HG03575 (cell line): Measurements from ENCODE around the gene HES2.
"Not testable (repeated sequence)": the region's sequence is repeated elsewhere in the genome, so short reads cannot be mapped to it uniquely, and the experiment has no call there.

ENCODE experiments used
- ATAC-seq: cut with Tn5 transposase; IDR thresholded peaks from one replicate; pipeline ENCODE4 v1.9.1; 2021; ENCODE audit not compliant: unreplicated experiment, insufficient number of reproducible peaks, low FRiP score; ENCODE audit errors: extremely low read depth

Gene HES2

DNA sequence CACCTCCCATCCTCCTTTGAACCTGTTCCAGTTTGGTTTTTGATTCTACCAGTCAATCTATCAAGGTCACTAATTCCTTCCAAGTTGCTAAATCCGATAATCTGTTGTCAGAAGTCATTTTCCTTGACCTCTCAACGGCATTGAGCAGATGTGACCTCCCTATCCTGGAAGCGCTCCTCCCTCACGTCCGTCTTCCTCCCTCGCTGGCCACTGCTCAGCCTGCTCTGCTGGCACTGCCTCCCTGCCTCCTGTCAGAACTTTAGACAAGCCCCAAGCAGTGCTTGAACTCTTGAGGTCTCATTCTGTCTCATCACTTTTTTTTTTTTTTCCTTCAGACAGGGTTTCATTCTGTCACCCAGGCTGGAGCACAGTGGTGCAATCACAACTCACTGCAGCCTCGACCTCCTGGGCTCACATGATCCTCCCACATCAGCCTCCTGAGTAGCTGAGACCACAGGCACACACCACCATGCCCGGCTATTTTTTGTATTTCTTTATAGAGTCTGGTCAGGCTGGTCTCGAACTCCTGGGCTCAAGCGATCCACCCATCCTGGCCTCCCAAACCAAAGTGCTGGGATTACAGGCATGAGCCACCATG, 21.8 kb downstream of the HES2 start:
- ATAC-seq: no peak

- no peak for ATAC-seq
Observed at GRCh38 chr1:6396998-6397397, 22.7 kb downstream of the HES2 start.

DNA sequence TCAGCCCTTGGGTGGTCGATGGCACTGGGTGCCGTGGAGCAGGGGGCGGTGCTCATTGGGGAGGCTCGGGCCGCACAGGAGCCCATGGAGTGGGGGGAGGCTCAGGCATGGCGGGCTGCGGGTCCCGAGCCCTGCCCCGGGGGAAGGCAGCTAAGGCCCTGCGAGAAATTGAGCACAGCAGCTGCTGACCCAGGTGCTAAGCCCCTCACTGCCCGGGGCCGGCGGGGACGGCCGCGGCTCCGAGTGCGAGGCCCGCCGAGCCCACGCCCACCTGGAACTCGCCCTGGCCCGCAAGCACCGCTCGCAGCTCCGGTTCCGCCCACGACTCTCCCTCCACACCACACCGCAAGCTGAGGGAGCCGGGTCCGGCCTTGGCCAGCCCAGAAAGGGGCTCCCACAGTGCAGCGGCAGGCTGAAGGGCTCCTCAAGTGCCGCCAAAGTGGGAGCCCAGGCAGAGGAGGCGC, 23.9 kb downstream of the HES2 start:
- not testable (repeated sequence) for ATAC-seq

GRCh38 chr1:6395130-6395529, 24.6 kb downstream of the HES2 start:
- not testable (repeated sequence) for ATAC-seq

DNA sequence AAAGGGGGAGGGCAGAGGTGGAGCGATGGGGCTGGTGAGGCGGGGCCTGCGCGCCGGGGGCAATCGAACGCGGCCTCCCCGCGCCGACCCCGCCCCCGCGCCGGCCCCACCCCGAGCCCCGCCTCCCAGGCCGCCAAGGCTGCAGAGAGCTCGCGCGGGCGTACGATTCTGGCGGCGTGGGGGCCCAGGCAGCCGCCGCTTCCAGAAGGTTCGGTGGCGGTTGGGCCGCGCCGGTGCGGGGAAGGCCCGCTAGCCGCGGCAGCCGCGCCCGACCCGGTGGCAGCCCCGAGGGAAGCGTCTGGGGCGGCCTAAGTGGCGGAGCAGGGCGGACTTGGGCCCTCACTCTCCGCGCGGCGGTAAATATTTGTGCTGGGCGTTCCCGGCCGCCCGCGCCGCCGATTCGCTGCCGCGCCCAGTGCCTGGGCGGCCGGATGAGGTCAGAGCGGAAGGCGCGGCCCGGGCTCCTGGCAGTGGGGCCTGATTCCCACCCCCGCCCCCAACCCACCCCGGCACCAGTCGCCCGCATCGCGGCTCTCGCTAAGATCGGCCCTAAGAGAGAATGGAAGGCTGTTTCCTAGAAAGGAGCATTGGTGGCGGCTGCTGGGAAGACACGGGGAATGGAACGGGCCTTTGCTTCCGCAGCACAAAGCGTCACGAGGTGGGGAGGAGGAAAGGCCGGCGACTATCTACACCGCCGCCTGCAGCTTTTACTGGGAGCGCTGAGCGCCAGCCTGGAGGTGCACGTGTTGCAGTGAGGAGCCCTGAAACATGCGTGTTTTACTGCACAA, 26.1 kb downstream of the HES2 start, which contains the start of gene ACOT7:
TSS of gene ACOT7 (minus strand) at position 368 of the 788 bp plus-strand sequence. CDS start 368 bp downstream, outside the sequence.
- ATAC-seq: no peak

- ATAC-seq: no peak
Observed at GRCh38 chr1:6392809-6393399, 26.8 kb downstream of the HES2 start.

DNA sequence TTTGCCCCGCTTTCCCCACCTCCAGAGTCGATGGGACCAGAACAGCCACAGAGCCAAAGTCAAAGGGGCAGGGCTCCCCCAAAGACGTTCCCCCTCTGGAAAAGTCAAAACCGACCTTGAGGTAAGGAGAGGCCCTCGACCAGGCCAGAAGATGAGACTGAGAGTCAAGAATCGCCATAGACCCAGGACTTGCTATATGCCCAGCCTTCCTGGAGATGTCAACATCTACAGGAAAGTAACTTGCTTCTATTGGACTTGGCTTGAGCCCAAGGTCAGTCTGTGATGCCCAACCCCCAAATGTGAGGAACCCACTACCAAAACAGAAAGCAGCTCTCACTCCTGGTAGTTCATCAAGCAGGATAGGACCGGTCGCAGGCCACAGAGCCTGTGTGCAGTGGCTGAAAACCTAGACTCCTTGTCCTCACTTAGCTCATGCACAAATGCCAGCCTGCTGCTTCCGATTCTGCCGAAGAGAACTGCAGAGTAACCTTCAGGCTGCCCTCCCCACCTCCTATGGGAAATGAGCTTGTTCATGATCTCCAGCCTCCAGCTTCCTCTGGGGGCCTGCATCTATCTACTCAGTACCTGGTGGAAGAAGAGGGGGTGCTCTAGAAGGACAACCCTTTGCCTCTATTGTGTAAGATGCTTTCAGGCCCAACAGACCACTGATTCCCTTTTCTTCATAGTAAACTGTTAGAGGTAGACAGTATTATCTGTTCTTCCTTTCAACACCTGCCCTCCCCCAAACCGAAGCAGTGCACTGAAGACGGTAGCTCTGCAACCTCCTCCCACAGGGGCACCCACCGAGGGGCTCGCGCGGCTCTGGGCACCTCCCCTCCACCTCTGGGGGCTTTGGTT, 27.5 kb downstream of the HES2 start:
- ATAC-seq: no peak

DNA sequence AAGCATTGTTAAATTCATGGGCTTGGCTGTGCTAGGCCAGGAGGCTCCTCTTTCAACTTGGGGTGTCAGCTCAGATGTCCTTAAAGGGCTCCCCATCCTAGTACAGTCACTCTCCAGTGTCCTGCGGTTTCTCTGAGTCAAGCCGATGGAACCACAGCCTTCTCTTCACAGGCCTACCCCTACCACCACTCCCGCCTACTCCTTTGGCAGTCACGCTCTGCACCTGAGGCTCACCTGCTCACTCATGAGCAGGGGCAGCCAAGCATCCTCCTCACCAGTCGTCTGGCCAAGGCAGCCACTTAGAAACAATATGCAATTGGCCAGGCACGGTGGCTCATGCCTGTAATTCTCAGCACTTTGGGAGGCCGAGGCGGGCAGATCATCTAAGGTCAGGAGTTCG, 29.7 kb downstream of the HES2 start:
- no peak for ATAC-seq

- no peak for ATAC-seq
Observed at GRCh38 chr1:6386371-6386949, 33.3 kb downstream of the HES2 start.

GRCh38 chr1:6385488-6386191, 34.1 kb downstream of the HES2 start:
- no peak for ATAC-seq

- no peak for ATAC-seq
Observed at GRCh38 chr1:6384962-6385361, 34.8 kb downstream of the HES2 start.

GRCh38 chr1:6384135-6384534, 35.6 kb downstream of the HES2 start:
- ATAC-seq: no peak

DNA sequence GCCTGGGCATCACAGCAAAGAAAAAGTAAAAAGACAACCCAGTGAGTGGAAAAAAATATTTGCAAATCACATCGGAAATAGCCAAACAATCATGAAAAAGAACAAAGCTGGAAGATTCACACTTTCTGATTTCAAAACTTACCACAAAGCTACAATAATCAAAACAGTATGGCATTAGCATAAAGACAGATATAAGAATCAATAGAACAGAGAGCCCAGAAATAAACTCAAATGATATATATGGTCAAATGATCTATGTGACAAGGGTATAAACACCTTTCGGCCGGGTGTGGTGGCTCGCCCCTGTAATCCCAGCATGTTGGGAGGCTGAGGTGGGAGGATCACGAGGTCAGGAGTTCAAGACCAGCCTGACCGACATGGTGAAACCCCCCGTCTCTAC, 39.7 kb downstream of the HES2 start:
- ATAC-seq: no peak

DNA sequence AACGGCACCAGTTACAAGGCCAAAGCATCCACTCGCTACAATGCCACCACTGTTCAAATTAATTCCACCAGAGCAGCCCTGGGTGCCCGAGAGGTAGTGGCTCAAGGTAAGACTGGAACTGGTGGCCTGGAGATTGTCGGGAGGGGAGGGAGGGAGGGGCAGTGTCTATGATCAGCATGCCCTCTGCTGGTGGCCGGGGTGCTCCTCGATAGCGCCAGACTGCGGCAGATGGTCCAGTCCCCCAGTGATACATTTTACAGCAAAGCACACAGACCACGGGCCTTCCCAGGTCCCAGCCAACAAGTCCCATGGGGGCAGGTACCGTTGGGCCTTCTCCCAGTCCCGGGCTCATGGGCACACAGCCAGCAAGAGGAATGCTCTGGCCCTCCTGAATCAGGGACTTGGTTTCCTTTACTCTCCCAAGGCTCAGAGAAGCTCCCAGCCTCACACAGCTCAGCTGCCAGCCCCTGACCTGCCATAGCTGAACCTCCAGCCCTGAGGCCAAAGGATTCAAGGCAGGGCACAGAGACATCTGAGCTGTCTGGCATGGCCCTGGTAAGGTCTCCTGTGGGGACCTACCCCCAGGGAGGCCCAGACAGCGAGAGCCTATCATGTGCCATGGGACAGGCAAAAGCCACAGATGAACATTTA, 41.5 kb downstream of the HES2 start:
- no peak for ATAC-seq

- no peak for ATAC-seq
Observed at GRCh38 chr1:6373961-6374720, 45.6 kb downstream of the HES2 start.

DNA sequence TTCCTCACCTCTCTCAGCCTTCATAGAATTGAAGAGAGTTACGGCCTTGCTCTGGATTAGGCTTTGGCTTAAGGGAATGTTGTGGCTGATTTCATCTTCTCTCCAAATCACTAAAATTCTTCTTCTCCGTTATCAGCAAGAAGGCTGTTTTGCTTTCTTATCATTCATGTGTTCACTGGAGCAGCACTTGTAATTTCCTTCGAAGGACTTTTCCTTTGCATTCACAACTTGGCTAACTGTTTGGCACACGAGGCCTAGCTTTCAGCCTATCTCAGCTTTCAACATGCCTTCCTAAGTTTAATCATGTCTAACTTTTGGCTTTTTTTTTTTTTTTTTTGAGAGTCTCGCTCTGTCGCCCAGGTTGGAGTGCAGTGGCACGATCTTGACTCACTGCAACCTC, 47.5 kb downstream of the HES2 start:
- ATAC-seq: not testable (repeated sequence)

DNA sequence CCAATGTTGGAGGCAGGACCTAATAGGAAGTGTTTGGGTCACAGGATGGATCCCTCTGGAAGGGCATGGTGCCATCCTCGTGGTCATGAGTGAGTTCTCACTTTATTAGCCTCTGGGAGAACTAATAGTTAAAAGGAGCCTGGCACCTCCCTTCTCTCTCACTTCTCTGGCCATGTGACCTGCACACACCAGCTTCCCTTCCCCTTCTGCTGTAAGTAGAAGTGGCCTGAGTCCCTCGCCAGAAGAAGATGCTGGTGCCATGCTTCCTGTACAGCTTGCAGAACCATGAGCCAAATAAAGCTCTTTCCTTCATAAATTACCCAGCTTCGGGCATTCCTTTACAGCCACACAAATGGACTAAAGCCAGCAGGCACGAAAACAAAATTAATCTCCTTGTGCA, 49.7 kb downstream of the HES2 start:
- no peak for ATAC-seq
